Gastroesophageal sphincter (tissue), 4 donors: ENCODE measurements around the gene ESPNL. TPM values are rescaled to one million over a fixed set of nuclear protein-coding genes. Genes with fewer than 3 reads are reported as not detected.

Experiments used
- ATAC-seq: fragments of 150-250 bp; one replicate; pipeline ENCODE4 v1.9.1; 2016; ENCODE audit warnings: mild to moderate bottlenecking, moderate library complexity
- H3K27ac ChIP-seq, 4 donors: fragments of 200-600 bp; sonication (generic) in 3 of 4; 1 replicate in 3 of 4; 2 replicates in 1 of 4; pipeline ENCODE4 v1.5.1; 2016 to 2019
- H3K27me3 ChIP-seq: fragments of 200-600 bp; sonication (generic); one replicate; pipeline ENCODE4 v1.5.1; 2019
- H3K36me3 ChIP-seq, 2 donors: fragments of 200-600 bp; sonication (generic); one replicate each; pipeline ENCODE4 v1.5.1; 2019; ENCODE audit warnings: control low read depth in 1 of 2
- H3K4me1 ChIP-seq, 3 donors: fragments of 200-600 bp; sonication (generic); 1 replicate in 2 of 3; 2 replicates in 1 of 3; pipeline ENCODE4 v1.5.1; 2016 to 2019; ENCODE audit warnings: control low read depth in 2 of 3
- H3K4me3 ChIP-seq, 2 donors: fragments of 200-600 bp; sonication (generic); one replicate each; pipeline ENCODE4 v1.5.1; 2019; ENCODE audit warnings: mild to moderate bottlenecking in 1 of 2, moderate library complexity in 1 of 2
- H3K9me3 ChIP-seq, 3 donors: fragments of 200-600 bp; sonication (generic); one replicate each; pipeline ENCODE4 v1.5.1; 2017 to 2019; ENCODE audit warnings: control low read depth in 2 of 3
- EP300 ChIP-seq: sonication (generic); formaldehyde crosslinking; IDR thresholded peaks from one replicate; pipeline ENCODE4 v1.6.1; 2017; ENCODE audit warnings: antibody characterized with exemption, mild to moderate bottlenecking
- POLR2A ChIP-seq, 2 donors: fragments of 450-650 bp; IDR thresholded peaks; one replicate each; pipeline ENCODE4 v1.6.1; 2017; ENCODE audit warnings: antibody characterized with exemption in 2 of 2, mild to moderate bottlenecking in 2 of 2, moderate library complexity in 1 of 2
- POLR2AphosphoS5 ChIP-seq: sonication (generic); formaldehyde crosslinking; IDR thresholded peaks from one replicate; pipeline ENCODE4 v1.6.1; 2017; ENCODE audit warnings: antibody characterized with exemption
- WGBS, 2 donors: methylation state at CpG; one replicate each; pipeline ENCODE4 v1.1.5; 2018; ENCODE audit warnings: low coverage in 1 of 2; 5-methylcytosine and 5-hydroxymethylcytosine counted together
- total RNA-seq, 4 donors: library from RNA; depleted of rRNA; stranded (reverse); fragments of >200 nt; gene quantifications; one replicate each; pipeline ENCODE4 v1.1.0, GENCODE V29; 2016
- TF ChIP-seq, protein P1 (sequence below), 4 experiments: fragments of 200-600 bp in 2 of 4; fragments of 450-650 bp in 2 of 4; sonication (generic) in 1 of 4; IDR thresholded peaks; one replicate each; pipeline ENCODE4 v1.5.1; 2017 to 2019; ENCODE audit warnings: antibody characterized with exemption in 4 of 4, mild to moderate bottlenecking in 2 of 4, moderate library complexity in 2 of 4

Gene ESPNL
- total RNA-seq, 4 donors from 2014 or later = 0.12 to 3.4 (median 0.31) TPM; not detected in 1

DNA sequence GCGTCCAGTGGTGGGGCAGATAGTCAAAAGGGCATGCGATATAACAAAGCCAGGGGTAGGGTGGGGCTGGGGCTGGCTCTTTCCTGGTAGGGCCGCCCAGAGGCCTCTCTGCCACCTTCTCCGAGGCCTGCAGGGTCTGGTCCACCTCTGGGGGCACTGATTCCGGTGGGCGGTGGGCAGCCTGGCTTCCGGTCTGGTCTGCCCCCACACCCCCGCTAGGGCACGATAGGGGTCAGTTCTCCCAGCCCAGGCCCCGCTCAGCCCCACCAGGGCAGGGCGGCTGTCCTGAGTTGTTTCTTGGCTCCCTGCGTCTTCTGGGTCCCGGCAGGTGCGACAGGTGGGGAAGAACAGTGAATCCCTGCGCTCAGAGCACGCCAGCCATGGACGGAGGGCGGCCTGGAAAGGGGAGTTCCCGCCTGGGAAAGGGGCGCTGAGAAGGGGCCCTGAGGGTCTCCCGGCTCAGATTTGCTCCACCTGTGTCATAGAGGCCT is 57.9 kb downstream of the ESPNL start:
- H3K4me1 ChIP-seq = peaks cover 0 to 30% (median 5%) of the 10 kb centered on the region in 3 donors
- WGBS, 2 donors = 65% methylated on average over 8 of the region's 21 CpGs; no CpG with 5 or more reads in 1 of the 2 donors
- H3K27ac ChIP-seq = no peak overlapping the region
- no peak overlapping the region for H3K4me3 ChIP-seq
- H3K27me3 ChIP-seq = peaks cover 54% of the 10 kb centered on the region
- TF ChIP-seq EP300 = no peak
- TF ChIP-seq, protein P1, sequence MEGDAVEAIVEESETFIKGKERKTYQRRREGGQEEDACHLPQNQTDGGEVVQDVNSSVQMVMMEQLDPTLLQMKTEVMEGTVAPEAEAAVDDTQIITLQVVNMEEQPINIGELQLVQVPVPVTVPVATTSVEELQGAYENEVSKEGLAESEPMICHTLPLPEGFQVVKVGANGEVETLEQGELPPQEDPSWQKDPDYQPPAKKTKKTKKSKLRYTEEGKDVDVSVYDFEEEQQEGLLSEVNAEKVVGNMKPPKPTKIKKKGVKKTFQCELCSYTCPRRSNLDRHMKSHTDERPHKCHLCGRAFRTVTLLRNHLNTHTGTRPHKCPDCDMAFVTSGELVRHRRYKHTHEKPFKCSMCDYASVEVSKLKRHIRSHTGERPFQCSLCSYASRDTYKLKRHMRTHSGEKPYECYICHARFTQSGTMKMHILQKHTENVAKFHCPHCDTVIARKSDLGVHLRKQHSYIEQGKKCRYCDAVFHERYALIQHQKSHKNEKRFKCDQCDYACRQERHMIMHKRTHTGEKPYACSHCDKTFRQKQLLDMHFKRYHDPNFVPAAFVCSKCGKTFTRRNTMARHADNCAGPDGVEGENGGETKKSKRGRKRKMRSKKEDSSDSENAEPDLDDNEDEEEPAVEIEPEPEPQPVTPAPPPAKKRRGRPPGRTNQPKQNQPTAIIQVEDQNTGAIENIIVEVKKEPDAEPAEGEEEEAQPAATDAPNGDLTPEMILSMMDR (IDR thresholded peaks at IDR 0.05) = no peak
- ATAC-seq = no peak
- H3K9me3 ChIP-seq = no peaks in the 10 kb centered on the region
- H3K36me3 ChIP-seq = no peaks in the 10 kb centered on the region

DNA sequence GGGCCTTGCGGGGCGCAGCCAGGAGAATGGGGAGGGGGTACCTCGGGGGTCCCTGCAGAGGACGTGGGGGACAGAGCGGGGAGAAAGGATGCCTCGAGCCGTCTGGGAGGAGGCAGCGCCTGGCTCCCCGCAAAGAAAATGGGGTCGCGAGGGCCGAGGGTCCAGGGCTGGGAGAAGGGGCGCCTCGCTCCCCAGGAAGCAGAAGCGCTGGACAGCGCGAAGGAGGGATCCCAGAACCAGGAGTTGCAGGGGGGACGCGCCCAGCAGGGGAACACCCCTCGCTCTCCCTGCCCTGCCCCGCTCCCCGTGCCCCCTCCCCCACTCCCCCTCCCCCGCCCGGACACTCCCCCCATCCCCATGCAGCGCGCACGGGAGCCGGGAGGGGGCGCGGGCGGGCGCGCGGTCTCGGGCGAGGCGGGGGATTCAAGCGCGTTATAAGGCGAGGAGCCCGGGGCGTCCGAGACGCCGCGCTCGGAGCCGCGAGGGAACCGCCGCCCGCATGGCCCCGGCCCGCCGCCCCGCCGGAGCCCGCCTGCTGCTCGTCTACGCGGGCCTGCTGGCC is 58.5 kb downstream of the ESPNL start, which contains the start of gene ERFE:
TSS of gene ERFE (plus strand) at position 462 of the 562 bp plus-strand sequence. CDS start at position 500, 38 bp downstream.
- peaks cover 0 to 33% (median 5%) of the 10 kb centered on the region in 3 donors for H3K4me1 ChIP-seq
- 22% methylated on average over 10 of the region's 61 CpGs; no CpG with 5 or more reads in 1 of the 2 donors for WGBS, 2 donors
- no peak for TF ChIP-seq POLR2AphosphoS5
- TF ChIP-seq, protein P1 (IDR thresholded peaks at IDR 0.05) = peak in 3 of 4 experiments; percentile 6 to 74 (median 24)
- ATAC-seq = peak; percentile 54
- H3K27me3 ChIP-seq = peaks cover 60% of the 10 kb centered on the region
- no peak within 1 kb of the TSS for H3K27ac ChIP-seq
- no peaks in the 10 kb centered on the region for H3K36me3 ChIP-seq
- no peaks in the 10 kb centered on the region for H3K9me3 ChIP-seq
- peak within 1 kb of the TSS in 1 of 2 donors; percentile 42 for H3K4me3 ChIP-seq

DNA sequence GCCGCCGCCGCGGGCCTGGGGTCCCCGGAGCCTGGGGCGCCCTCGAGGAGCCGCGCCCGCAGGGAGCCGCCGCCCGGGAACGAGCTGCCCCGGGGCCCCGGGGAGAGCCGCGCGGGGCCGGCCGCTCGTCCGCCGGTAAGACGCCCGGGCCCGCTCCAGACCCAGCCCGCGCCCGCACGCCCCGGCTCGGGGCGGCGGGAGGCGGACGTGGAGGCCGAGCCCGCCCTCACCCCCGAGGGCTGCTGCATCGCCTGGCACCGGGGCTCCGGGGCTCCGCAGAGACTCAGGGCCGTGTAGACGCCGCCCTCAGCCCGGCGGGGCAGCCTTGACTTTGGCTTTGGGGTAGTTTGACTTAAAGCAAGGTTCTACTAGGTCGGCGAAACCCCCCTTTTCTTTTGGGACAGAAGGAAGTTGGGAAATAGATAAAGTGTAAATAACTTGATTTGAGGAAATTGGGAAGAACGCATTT is 59.0 kb downstream of the ESPNL start:
- H3K27me3 ChIP-seq = peaks cover 65% of the 10 kb centered on the region
- H3K4me1 ChIP-seq = peaks cover 0 to 38% (median 9%) of the 10 kb centered on the region in 3 donors
- no peaks in the 10 kb centered on the region for H3K9me3 ChIP-seq
- H3K27ac ChIP-seq = no peak overlapping the region
- ATAC-seq = peak; percentile 16
- no peaks in the 10 kb centered on the region for H3K36me3 ChIP-seq
- TF ChIP-seq, protein P1 (IDR thresholded peaks at IDR 0.05) = no peak
- TF ChIP-seq POLR2A (IDR thresholded peaks at IDR 0.05) (no peak), EP300 (no peak), POLR2AphosphoS5 (no peak)
- peak overlapping the region in 1 of 2 donors; percentile 42 for H3K4me3 ChIP-seq
- WGBS, 2 donors = 30 to 35% methylated on average over 1 to 3 of the region's 52 CpGs

DNA sequence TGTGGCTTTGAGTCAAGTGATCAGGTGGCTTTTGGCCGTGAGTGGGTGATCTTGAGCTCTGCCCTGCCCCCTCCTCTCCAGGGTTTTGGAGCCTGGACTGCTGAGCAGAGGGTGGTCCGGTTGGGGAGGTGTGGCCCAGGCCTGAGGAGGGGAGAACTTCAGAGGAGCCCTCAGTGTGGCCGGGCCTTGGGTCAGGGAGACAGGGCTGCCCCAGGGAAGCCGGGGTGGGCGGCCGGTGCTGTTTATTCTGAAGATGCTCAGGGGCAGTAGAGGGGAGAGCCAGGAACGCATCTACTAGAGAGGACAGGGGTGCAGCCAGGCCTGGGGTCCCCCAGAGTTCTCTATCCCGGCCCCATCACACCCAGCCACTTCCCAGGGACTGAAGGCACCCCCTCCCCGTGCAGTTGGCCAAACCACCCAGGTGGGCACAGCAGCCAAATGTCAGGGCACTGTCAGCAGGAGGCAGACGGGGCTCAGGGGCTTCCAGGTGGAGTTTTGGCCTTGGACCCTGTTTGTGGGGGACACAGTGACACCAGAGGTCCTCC is 59.6 kb downstream of the ESPNL start:
- TF ChIP-seq, protein P1 (IDR thresholded peaks at IDR 0.05) = no peak
- TF ChIP-seq EP300 (no peak), POLR2AphosphoS5 (no peak), POLR2A (IDR thresholded peaks at IDR 0.05) (no peak)
- peaks cover 0 to 40% (median 9%) of the 10 kb centered on the region in 3 donors for H3K4me1 ChIP-seq
- peaks cover 68% of the 10 kb centered on the region for H3K27me3 ChIP-seq
- H3K9me3 ChIP-seq = no peaks in the 10 kb centered on the region
- WGBS, 2 donors = 50 to 55% methylated on average over 1 to 3 of the region's 10 CpGs
- H3K36me3 ChIP-seq = no peaks in the 10 kb centered on the region
- H3K27ac ChIP-seq = no peak overlapping the region
- H3K4me3 ChIP-seq = no peak overlapping the region
- ATAC-seq = no peak
